ENCODE data around the gene AKAP13.

Gene AKAP13

GRCh38 chr15:85472349-85472748 is 91.9 kb downstream of the AKAP13 start:
- H3K27ac ChIP-seq = no peak overlapping the region
- TF ChIP-seq, protein P1, sequence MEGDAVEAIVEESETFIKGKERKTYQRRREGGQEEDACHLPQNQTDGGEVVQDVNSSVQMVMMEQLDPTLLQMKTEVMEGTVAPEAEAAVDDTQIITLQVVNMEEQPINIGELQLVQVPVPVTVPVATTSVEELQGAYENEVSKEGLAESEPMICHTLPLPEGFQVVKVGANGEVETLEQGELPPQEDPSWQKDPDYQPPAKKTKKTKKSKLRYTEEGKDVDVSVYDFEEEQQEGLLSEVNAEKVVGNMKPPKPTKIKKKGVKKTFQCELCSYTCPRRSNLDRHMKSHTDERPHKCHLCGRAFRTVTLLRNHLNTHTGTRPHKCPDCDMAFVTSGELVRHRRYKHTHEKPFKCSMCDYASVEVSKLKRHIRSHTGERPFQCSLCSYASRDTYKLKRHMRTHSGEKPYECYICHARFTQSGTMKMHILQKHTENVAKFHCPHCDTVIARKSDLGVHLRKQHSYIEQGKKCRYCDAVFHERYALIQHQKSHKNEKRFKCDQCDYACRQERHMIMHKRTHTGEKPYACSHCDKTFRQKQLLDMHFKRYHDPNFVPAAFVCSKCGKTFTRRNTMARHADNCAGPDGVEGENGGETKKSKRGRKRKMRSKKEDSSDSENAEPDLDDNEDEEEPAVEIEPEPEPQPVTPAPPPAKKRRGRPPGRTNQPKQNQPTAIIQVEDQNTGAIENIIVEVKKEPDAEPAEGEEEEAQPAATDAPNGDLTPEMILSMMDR (conservative IDR thresholded peaks at IDR 0.05) = no peak
- TF ChIP-seq ZFX (IDR thresholded peaks at IDR 0.05) = no peak

DNA sequence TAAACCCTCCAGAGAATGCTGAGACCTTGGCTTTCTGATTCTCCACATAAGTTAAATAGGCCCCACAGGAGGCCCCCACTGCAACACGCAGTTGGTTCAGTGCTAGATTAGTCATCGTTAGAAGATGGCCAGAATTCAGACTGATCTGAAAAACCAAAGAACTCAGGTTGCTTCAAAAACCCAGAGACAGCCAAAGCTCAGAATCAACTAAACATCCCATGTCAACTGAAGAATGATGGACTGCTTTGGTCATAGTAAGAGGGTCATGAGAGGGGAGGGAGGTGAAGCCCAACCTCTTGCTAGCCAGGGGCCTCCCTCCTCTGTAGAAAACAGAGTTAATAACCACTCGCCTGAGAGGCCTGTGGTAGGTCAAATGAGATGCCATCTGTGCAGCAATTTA is 93.1 kb downstream of the AKAP13 start:
- no peak for TF ChIP-seq ZFX (IDR thresholded peaks at IDR 0.05)
- TF ChIP-seq, protein P1 (conservative IDR thresholded peaks at IDR 0.05) = no peak
- H3K27ac ChIP-seq = no peak overlapping the region

DNA sequence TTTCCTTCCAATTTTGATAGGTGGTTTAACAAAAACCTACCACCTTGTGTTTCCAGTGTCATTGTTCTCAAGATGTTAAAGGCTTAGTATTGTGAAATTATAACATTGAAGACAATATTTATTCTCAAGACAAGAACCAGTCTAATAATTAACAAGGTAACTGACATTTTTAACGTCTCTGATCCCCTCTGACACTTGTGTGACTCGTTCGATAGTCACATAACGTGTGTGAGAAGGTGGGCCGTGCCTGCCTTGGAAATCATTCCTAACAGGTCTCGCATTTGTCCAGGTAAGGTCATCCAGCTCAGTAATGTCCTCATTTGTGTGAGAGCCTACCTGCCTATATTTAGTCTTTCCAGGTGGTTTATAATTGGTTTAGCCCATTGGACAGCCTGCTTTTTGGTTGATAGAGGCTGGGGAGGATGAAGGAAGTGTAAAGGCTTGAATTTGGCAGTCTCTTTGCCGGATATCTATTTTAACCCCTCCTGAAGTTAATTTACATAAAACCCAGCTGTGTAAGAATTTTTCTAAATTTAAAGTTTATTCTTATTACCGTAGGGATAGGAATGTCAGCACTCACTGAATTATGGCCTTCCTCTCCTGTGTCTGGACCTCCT is 94.4 kb downstream of the AKAP13 start:
- TF ChIP-seq, protein P1 (conservative IDR thresholded peaks at IDR 0.05) = no peak
- no peak for TF ChIP-seq ZFX (IDR thresholded peaks at IDR 0.05)
- H3K27ac ChIP-seq = no peak overlapping the region

GRCh38 chr15:85475317-85475701 is 94.9 kb downstream of the AKAP13 start:
- TF ChIP-seq, protein P1 (conservative IDR thresholded peaks at IDR 0.05) = no peak
- no peak for TF ChIP-seq ZFX (IDR thresholded peaks at IDR 0.05)
- no peak overlapping the region for H3K27ac ChIP-seq

GRCh38 chr15:85475711-85476110 is 95.3 kb downstream of the AKAP13 start:
- TF ChIP-seq ZFX (IDR thresholded peaks at IDR 0.05) = no peak
- TF ChIP-seq, protein P1 (conservative IDR thresholded peaks at IDR 0.05) = no peak
- no peak overlapping the region for H3K27ac ChIP-seq

DNA sequence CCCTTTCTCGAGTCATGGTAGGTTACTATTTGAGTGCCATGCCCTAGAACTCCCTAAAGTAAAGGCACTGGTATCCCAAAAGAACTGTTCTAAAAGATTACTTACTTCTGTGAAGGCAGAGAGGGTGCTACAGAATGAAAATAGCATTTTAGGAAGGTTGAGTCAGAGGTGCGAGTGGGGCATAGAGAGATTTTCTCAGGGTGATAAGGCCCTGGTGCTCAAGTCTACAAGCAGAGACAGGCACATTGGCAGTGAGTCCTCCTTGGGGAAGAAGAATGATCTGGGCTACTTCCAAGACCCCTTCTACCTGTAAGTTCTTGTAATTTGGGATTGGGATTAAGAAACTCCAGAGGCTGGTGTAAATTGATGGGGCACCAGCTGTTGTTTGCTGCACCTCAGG is 96.7 kb downstream of the AKAP13 start:
- TF ChIP-seq, protein P1 (conservative IDR thresholded peaks at IDR 0.05) = no peak
- TF ChIP-seq ZFX (IDR thresholded peaks at IDR 0.05) = no peak
- no peak overlapping the region for H3K27ac ChIP-seq

DNA sequence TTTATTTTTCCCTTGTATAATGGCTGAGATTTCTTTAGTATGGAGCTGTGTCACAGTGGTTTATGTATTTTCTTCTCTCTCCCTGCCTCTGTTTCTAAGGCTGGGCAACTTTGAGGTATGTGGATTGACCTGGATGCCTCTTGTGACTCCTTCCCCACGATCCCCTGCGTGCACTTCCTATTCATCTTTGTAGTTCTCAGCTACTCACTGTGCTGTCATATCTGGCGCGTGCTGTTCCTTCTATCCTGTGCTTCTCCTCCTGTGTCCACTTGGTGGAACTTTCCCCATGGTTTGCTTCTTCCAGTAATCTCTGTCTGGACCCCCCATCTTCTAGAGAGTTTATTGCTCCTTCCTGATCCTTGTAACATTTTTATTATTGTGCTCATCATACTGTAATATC is 97.3 kb downstream of the AKAP13 start:
- TF ChIP-seq, protein P1 (conservative IDR thresholded peaks at IDR 0.05) = no peak; the same call in 1 of the 2 replicates
- no peak for TF ChIP-seq ZFX (IDR thresholded peaks at IDR 0.05)
- no peak overlapping the region for H3K27ac ChIP-seq

Measured in C4-2B (cell line).